HG03442 (cell line): ENCODE data around the gene MMP21.

Experiments
- ATAC-seq: cut with Tn5 transposase; IDR thresholded peaks from one replicate; pipeline ENCODE4 v1.9.1; 2021; ENCODE audit warnings: mild to moderate bottlenecking, moderate library complexity; ENCODE audit not compliant: unreplicated experiment

The MMP21 gene

GRCh38 chr10:125765835-125766234 is 9.8 kb downstream of the MMP21 start:
- ATAC-seq = no peak

GRCh38 chr10:125762692-125763648 is 12.7 kb downstream of the MMP21 start:
- no peak for ATAC-seq

DNA sequence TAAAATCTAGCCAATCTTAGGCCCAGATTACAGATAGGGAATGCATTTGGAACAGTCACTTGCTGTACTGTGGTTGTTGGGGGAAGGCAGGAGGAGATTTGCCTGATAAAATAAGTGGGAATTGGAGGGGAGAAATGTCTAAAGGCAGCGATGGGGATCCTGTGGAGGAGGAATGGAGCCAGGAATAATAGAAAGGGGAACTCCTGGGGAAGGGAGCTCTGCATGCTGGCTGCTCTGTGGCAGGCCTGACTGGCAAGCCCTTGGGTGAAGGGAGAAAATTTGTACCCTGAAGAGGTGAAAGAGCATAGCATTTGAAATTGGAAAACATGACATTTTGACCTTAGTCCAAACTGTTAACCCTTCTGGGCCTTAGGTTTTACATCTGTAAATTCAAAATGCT is 13.7 kb downstream of the MMP21 start:
- no peak for ATAC-seq

DNA sequence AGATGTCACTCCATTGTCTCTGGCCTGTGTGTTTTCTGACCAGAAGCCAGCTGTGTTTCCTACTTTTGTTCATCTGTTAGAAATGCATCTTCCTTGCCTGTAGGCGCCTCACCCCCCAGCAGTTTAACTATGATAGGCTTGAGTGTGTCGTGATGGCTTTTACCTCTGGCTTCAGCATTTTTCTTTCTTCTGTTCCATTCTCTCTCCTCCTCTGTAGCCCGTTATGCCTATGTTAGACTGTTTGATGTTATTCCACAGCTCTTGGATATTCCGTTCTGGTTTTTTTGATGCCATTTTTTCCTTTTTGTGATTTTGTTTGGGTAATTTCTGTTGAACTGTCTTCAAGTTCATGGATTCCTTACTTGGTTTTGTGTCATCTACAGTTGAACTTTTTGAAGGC is 17.9 kb downstream of the MMP21 start:
- no peak for ATAC-seq

DNA sequence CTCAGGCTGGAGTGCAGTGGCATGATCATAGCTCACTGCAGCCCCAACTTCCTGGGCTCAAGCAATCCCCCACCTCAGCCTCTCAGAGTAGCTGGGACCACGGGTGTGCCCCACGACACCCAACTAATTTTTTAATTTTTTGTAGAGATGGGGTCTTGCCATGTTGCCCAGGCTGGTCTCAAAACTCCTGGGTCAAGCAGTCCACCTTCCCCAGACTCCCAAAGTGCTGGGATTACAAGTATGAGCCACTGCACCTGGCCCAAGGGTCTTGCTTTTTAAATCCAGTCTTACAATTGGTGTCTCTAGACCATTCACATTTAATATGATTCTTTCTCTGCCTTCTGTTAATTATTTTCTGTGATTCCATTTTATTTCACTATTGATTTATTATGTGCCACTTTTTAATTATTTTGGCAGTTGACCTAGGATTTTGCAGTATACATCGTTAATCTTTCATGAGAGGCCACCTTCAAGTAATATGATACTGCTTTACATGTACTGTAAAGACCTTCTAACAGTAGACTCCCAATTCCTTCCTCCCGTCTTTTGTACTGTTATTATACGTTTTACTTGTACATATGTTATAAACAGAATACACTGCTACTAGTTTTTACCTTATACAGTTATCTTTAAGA is 18.7 kb downstream of the MMP21 start:
- no peak for ATAC-seq

- ATAC-seq = no peak
Observed at GRCh38 chr10:125756196-125756595, 19.4 kb downstream of the MMP21 start.

DNA sequence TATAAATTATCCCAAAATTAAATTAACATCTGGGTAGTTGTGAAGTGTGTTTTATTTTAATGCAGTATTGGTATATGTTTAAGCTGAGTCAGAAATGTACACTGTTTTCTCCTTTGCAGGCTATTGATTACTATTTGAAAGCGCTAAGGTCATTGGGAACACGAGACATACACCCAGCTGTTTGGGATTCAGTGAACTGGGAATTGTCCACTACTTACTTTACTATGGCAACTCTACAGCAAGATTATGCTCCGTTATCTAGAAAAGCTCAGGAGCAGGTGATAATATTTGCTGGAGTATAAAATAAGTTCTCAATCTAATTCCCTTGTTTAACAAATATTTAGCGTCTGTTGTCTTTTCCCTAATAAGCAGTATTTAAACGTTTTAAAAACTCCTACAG is 28.2 kb downstream of the MMP21 start:
- no peak for ATAC-seq

GRCh38 chr10:125744909-125745308 is 30.7 kb downstream of the MMP21 start:
- no peak for ATAC-seq

DNA sequence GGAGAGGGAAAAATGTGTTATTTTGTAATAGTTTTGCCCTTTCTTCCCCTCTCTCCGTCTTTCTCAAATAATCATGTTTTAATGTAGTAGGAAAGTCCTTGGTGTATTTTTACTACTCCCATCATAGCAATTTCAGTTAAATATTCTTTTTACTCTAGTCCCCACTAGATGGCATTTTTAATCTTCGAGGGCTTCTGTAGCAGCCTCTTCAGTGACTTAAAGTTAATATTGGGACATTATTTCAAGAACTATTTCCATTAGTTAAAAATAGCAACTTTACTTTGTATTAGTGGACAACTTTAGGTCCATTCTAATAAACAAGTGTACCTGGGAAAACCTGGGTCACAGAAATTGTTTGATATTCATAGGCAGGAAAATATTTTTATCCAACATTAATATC is 33.2 kb downstream of the MMP21 start:
- ATAC-seq = no peak

DNA sequence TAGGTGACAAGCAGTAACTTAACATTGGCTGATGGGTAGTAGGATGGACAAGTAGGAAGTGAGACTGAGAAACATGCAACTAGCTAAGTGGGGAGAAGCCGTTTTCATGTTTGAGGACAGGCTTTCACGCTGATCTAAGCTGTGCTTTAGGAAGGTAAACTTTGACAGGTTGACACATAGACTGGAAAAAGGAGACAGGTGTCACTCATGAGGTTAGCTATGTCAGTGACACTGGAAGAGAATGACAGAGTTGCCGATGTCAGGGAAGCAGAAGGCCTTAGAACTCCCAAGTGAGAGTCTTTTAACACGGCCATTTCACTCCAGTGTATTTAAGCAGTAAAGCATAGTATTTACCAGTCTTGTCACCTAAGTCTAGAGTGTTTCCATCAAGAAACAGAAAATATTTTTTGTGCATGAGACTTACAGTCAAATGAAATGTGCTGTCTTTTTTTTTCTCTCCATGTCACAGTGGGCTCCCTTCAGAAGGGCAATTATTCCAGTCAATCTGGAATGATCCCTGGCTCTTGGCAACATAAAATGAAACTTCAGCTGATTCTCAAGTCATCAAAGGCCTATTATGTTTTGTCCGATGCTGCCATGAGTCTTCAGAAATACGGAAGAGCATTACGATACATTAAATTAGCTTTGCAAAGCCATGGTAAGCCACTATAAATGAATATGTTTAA is 35.5 kb downstream of the MMP21 start:
- ATAC-seq = no peak

GRCh38 chr10:125738206-125738605 is 37.4 kb downstream of the MMP21 start:
- ATAC-seq = no peak

DNA sequence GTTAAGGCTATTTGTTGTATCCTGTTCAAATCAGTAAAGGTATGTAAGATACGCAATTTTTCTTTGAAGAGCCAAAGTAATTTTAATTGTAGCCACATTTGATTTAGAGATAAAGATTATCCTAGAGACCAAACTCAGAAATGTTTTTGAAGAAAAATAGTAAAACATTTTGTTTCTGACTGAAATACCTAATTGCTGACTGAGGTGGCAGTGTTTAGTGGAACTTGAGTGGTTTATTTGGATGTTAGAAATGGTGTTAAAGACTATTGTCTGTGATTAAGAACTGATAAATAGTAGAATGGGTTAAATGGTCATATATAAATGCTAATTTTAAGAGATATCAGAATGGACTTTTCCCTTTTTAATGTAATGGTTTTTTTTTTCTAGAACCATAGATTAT is 40.8 kb downstream of the MMP21 start:
- no peak for ATAC-seq

GRCh38 chr10:125734148-125734547 is 41.5 kb downstream of the MMP21 start:
- no peak for ATAC-seq

- ATAC-seq = no peak
Observed at GRCh38 chr10:125727436-125727835, 48.2 kb downstream of the MMP21 start.

- no peak for ATAC-seq
Observed at GRCh38 chr10:125726914-125727313, 48.7 kb downstream of the MMP21 start.

GRCh38 chr10:125722811-125723210 is 52.8 kb downstream of the MMP21 start:
- no peak for ATAC-seq

GRCh38 chr10:125721035-125721434 is 54.6 kb downstream of the MMP21 start:
- ATAC-seq = peak; percentile 26

- ATAC-seq = no peak
Observed at GRCh38 chr10:125720002-125720382, 55.6 kb downstream of the MMP21 start.

- ATAC-seq = peak; percentile 90
Observed at GRCh38 chr10:125719173-125720001, 56.2 kb downstream of the MMP21 start, which contains the start of gene EDRF1. Gene EDRF1 (plus strand): TSS chr10:125719709. CDS start chr10:125719808, 99 bp downstream.
